H1 (cell line): ENCODE results near the gene TRMT44. TPM values are rescaled to one million over a fixed set of nuclear protein-coding genes. Genes with fewer than 3 reads are reported as not detected.

Source experiments
- CTCF ChIA-PET: fragments of 300-600 bp; sonication (Branson Sonifier 250); formaldehyde crosslinking; loops from one replicate; lab custom pipeline; 2021; ENCODE audit not compliant: partially characterized antibody; lab: Charles Lee
- POLR2A ChIA-PET: fragments of 300-600 bp; sonication (Branson Sonifier 250); formaldehyde crosslinking; loops from one replicate; lab custom pipeline; 2021; ENCODE audit warnings: inconsistent platforms; ENCODE audit not compliant: partially characterized antibody; lab: Charles Lee
- DNase-seq, 2 experiments: peaks; one replicate each; pipeline versions ENCODE4 v3.0.0 to v3.0.0-alpha.2; 2010 to 2022; ENCODE audit warnings: low spot score in 2 of 2, low read depth in 1 of 2, mixed read lengths in 1 of 2
- FAIRE-seq: peaks from 2 replicates; lab custom pipeline; 2011; peaks lifted over from hg19 to GRCh38; lab: Jason Lieb, UNC
- H2AFZ ChIP-seq: 2 replicates; pipeline ENCODE4 v1.8.1; 2012; ENCODE audit warnings: low read length, inconsistent platforms
- H2AK5ac ChIP-seq: 2 replicates; pipeline ENCODE4 v1.6.1; 2013; ENCODE audit warnings: low read depth, low read length
- H2BK120ac ChIP-seq: replicated peaks from 2 replicates; pipeline ENCODE3; 2013; ENCODE audit warnings: low read depth, low read length, inconsistent platforms
- H2BK12ac ChIP-seq: 2 replicates; pipeline ENCODE4 v1.6.1; 2013; ENCODE audit warnings: low read depth, low read length
- H2BK15ac ChIP-seq: 2 replicates; pipeline ENCODE4 v1.6.1; 2013; ENCODE audit warnings: low read length
- H2BK20ac ChIP-seq: 2 replicates; pipeline ENCODE4 v1.6.1; 2013; ENCODE audit warnings: low read length
- H2BK5ac ChIP-seq: 2 replicates; pipeline ENCODE4 v1.6.1; 2013; ENCODE audit warnings: low read depth, low read length
- H3K14ac ChIP-seq: 2 replicates; pipeline ENCODE4 v1.6.1; 2013; ENCODE audit warnings: inconsistent platforms; ENCODE audit not compliant: insufficient read length
- H3K18ac ChIP-seq: 2 replicates; pipeline ENCODE4 v1.6.1; 2013; ENCODE audit warnings: low read length; ENCODE audit errors: extremely low read depth
- H3K23ac ChIP-seq: 2 replicates; pipeline ENCODE4 v1.6.1; 2013; ENCODE audit warnings: inconsistent platforms; ENCODE audit not compliant: insufficient read length
- H3K23me2 ChIP-seq: 2 replicates; pipeline ENCODE4 v1.6.1; 2013; ENCODE audit warnings: low read depth, low read length
- H3K27ac ChIP-seq: 2 replicates; pipeline ENCODE4 v1.6.1; 2011; ENCODE audit warnings: low read depth, low read length, inconsistent platforms
- H3K27me3 ChIP-seq, 4 experiments: replicated peaks in 1 of 4; 1 replicate in 1 of 4; 2 replicates in 3 of 4; pipeline versions ENCODE4 v1.6.1 to v1.8.1; 2011 to 2013; ENCODE audit warnings: low read length in 3 of 4, mild to moderate bottlenecking in 3 of 4, inconsistent platforms in 2 of 4, mixed read lengths in 2 of 4, moderate library complexity in 1 of 4; ENCODE audit not compliant: control insufficient read depth in 3 of 4, insufficient read depth in 3 of 4; ENCODE audit errors: extremely low read depth in 1 of 4
- H3K36me3 ChIP-seq, 4 experiments: 2 replicates each; pipeline versions ENCODE4 v1.6.1 to v1.8.1; 2011 to 2013; ENCODE audit warnings: mild to moderate bottlenecking in 4 of 4, low read length in 3 of 4, moderate library complexity in 2 of 4, control low read depth in 1 of 4, inconsistent platforms in 1 of 4; ENCODE audit not compliant: insufficient read depth in 4 of 4, control insufficient read depth in 2 of 4
- H3K4ac ChIP-seq: replicated peaks from 2 replicates; pipeline ENCODE3; 2013; ENCODE audit warnings: low read length, low read depth, mixed read lengths, inconsistent platforms; ENCODE audit not compliant: insufficient read length
- H3K4me1 ChIP-seq, 4 experiments: replicated peaks in 1 of 4; 1 replicate in 1 of 4; 2 replicates in 3 of 4; pipeline versions ENCODE4 v1.6.1 to v1.8.1; 2011 to 2013; ENCODE audit warnings: low read length in 3 of 4, inconsistent platforms in 2 of 4, mixed read lengths in 1 of 4; ENCODE audit not compliant: insufficient read depth in 4 of 4, control insufficient read depth in 3 of 4
- H3K4me2 ChIP-seq, 2 experiments: 2 replicates each; pipeline versions ENCODE4 v1.6.1 to v1.8.1; 2011 to 2013; ENCODE audit warnings: low read depth in 2 of 2, low read length in 2 of 2, control low read depth in 1 of 2, inconsistent platforms in 1 of 2, mild to moderate bottlenecking in 1 of 2; ENCODE audit not compliant: insufficient read depth in 1 of 2
- H3K4me3 ChIP-seq, 4 experiments: fragments of 200-600, 300-600 bp in 1 of 4; sonication (generic), shearing (Covaris generic), sonication (Bioruptor Twin) in 1 of 4; 2 replicates each; pipeline versions ENCODE4 v1.5.1 to v1.8.1; 2011 to 2016; ENCODE audit warnings: low read length in 4 of 4, low read depth in 3 of 4, control low read depth in 2 of 4, inconsistent platforms in 2 of 4, mild to moderate bottlenecking in 2 of 4, mixed read lengths in 1 of 4, moderate library complexity in 1 of 4; ENCODE audit not compliant: insufficient read depth in 2 of 4; ENCODE audit errors: extremely low read depth in 1 of 4
- H3K56ac ChIP-seq: replicated peaks from 2 replicates; pipeline ENCODE3; 2013; ENCODE audit warnings: low read depth, mild to moderate bottlenecking, mixed read lengths, low read length, inconsistent platforms; ENCODE audit not compliant: insufficient read length
- H3K79me1 ChIP-seq: 2 replicates; pipeline ENCODE4 v1.6.1; 2013; ENCODE audit warnings: low read depth, low read length, control low read depth
- H3K79me2 ChIP-seq, 2 experiments: 2 replicates each; pipeline versions ENCODE4 v1.6.1 to v1.8.1; 2012 to 2013; ENCODE audit warnings: low read length in 2 of 2, mild to moderate bottlenecking in 2 of 2, inconsistent platforms in 1 of 2; ENCODE audit not compliant: insufficient read depth in 2 of 2, control insufficient read depth in 1 of 2
- H3K9ac ChIP-seq, 4 experiments: replicated peaks in 1 of 4; 1 replicate in 1 of 4; 2 replicates in 3 of 4; pipeline versions ENCODE4 v1.6.1 to v1.8.1; 2011 to 2013; ENCODE audit warnings: low read depth in 3 of 4, low read length in 3 of 4, control low read depth in 2 of 4, mild to moderate bottlenecking in 2 of 4, moderate library complexity in 2 of 4, inconsistent platforms in 1 of 4; ENCODE audit errors: extremely low read depth in 1 of 4
- H3K9me3 ChIP-seq, 2 experiments: 2 replicates each; pipeline versions ENCODE4 v1.6.1 to v1.8.1; 2012 to 2013; ENCODE audit warnings: mild to moderate bottlenecking in 2 of 2, moderate library complexity in 2 of 2, control low read depth in 1 of 2, inconsistent platforms in 1 of 2, low read depth in 1 of 2, low read length in 1 of 2, mixed read lengths in 1 of 2; ENCODE audit not compliant: insufficient read depth in 2 of 2
- H4K20me1 ChIP-seq, 2 experiments: replicated peaks in 1 of 2; 2 replicates each; pipeline versions ENCODE3 to v1.8.1; 2011 to 2013; ENCODE audit warnings: inconsistent platforms in 2 of 2, low read length in 2 of 2, mild to moderate bottlenecking in 1 of 2; ENCODE audit not compliant: insufficient read depth in 2 of 2, control insufficient read depth in 1 of 2
- H4K5ac ChIP-seq: 2 replicates; pipeline ENCODE4 v1.6.1; 2013; ENCODE audit warnings: low read length, low read depth, mixed read lengths, inconsistent platforms; ENCODE audit not compliant: insufficient read length
- H4K8ac ChIP-seq: 2 replicates; pipeline ENCODE4 v1.8.0; 2013; ENCODE audit warnings: mild to moderate bottlenecking, moderate library complexity, low read length, inconsistent platforms; ENCODE audit not compliant: insufficient read depth; ENCODE audit errors: extremely low read depth
- H4K91ac ChIP-seq: replicated peaks from 2 replicates; pipeline ENCODE3; 2013; ENCODE audit warnings: low read length, mixed read lengths, inconsistent platforms; ENCODE audit not compliant: insufficient read length
- BACH1 ChIP-seq: IDR thresholded peaks from 2 replicates; pipeline ENCODE4 v1.6.1; 2012; ENCODE audit warnings: low read length, improper control_type of control experiment
- CTBP2 ChIP-seq: IDR thresholded peaks from 2 replicates; pipeline ENCODE4 v1.7.0; 2011; ENCODE audit warnings: borderline replicate concordance, mild to moderate bottlenecking, moderate library complexity, mixed read lengths, low read length; ENCODE audit not compliant: insufficient read depth, insufficient read length
- E2F6 ChIP-seq: IDR thresholded peaks from 2 replicates; pipeline ENCODE4 v1.6.1; 2012; ENCODE audit warnings: inconsistent platforms
- EP300 ChIP-seq, 2 experiments: IDR thresholded peaks; 1 replicate in 1 of 2; 2 replicates in 1 of 2; pipeline ENCODE4 v1.6.1; 2011 to 2012; ENCODE audit warnings: low read depth in 2 of 2, low read length in 2 of 2, mild to moderate bottlenecking in 2 of 2, borderline replicate concordance in 1 of 2, inconsistent platforms in 1 of 2, moderate library complexity in 1 of 2
- GABPA ChIP-seq: IDR thresholded peaks from 2 replicates; pipeline ENCODE4 v1.6.1; 2011; ENCODE audit warnings: mild to moderate bottlenecking, low read length, moderate library complexity, borderline replicate concordance; ENCODE audit not compliant: insufficient read depth
- KDM4A ChIP-seq: IDR thresholded peaks from one replicate; pipeline ENCODE4 v1.7.1; 2012; ENCODE audit warnings: low read depth, mild to moderate bottlenecking, moderate library complexity, low read length, inconsistent platforms; ENCODE audit not compliant: severe bottlenecking
- MAFK ChIP-seq: IDR thresholded peaks from 2 replicates; pipeline ENCODE4 v1.6.1; 2012; ENCODE audit warnings: low read depth, mild to moderate bottlenecking, improper control_type of control experiment, low read length
- RAD21 ChIP-seq, 2 experiments: IDR thresholded peaks in 1 of 2; conservative IDR thresholded peaks in 1 of 2; 2 replicates each; pipeline ENCODE4 v1.6.1; 2011; ENCODE audit warnings: low read depth in 2 of 2, low read length in 2 of 2, improper control_type of control experiment in 1 of 2, inconsistent platforms in 1 of 2, mild to moderate bottlenecking in 1 of 2, moderate library complexity in 1 of 2
- RXRA ChIP-seq: IDR thresholded peaks from 2 replicates; pipeline ENCODE4 v1.6.1; 2011; ENCODE audit warnings: low read depth, mild to moderate bottlenecking, low read length, moderate library complexity; ENCODE audit not compliant: insufficient read depth
- SAP30 ChIP-seq: fragments of 300-600 bp; sonication (generic); IDR thresholded peaks from 2 replicates; pipeline ENCODE4 v1.7.1; 2012; ENCODE audit warnings: low read length, moderate library complexity, mild to moderate bottlenecking, inconsistent platforms; ENCODE audit not compliant: insufficient read depth, insufficient replicate concordance
- SRF ChIP-seq: IDR thresholded peaks from 2 replicates; pipeline ENCODE4 v1.6.1; 2011; ENCODE audit warnings: mild to moderate bottlenecking, low read depth, low read length, moderate library complexity
- ZNF274 ChIP-seq: IDR thresholded peaks from 2 replicates; pipeline ENCODE4 v1.7.0; 2012; ENCODE audit warnings: low read length, borderline replicate concordance; ENCODE audit errors: extremely low read depth
- WGBS, 2 experiments: shearing (Covaris generic) in 1 of 2; methylation state at CpG; one replicate each; pipeline versions ENCODE4 v1.1.6 to v1.1.7; 2013 to 2015; ENCODE audit warnings: low lambda C conversion rate in 2 of 2, mixed read lengths in 2 of 2, inconsistent platforms in 1 of 2, low coverage in 1 of 2, missing lambda C conversion rate in 1 of 2; ENCODE audit not compliant: insufficient replicate concordance in 2 of 2, insufficient coverage in 1 of 2, insufficient read length in 1 of 2; ENCODE audit errors: extremely low coverage in 1 of 2, missing lambda C conversion rate in 1 of 2; 5-methylcytosine and 5-hydroxymethylcytosine counted together
- polyA plus RNA-seq, 7 experiments: library from polyadenylated mRNA; depleted of rRNA in 3 of 7; stranded (reverse) in 5 of 7; unstranded in 2 of 7; fragments of >200 nt in 5 of 7; fragments of 200-250 nt in 2 of 7; gene quantifications; 1 replicate in 5 of 7; 2 replicates in 1 of 7; 4 replicates in 1 of 7; pipeline versions ENCODE4 v1.2.1 to v1.2.3, GENCODE V29; 2011 to 2013; ENCODE audit warnings: missing spikeins in 2 of 7, mixed read lengths in 2 of 7
- total RNA-seq: library from RNA; stranded (reverse); fragmentation: NEBNext Ultra II Directional; extraction: Animal tissue kit (Norgen Biotek cat#: 25700); gene quantifications from 2 replicates; pipeline ENCODE4 v1.2.1, GENCODE V29; 2021

The TRMT44 gene
- total and polyA plus RNA-seq, 2 of the 8 experiments (the other 6 are each of a cell fraction or from before 2014, with no cell fraction given), result 8.6 to 23.9 TPM

GRCh38 chr4:8391972-8392371 is 48.6 kb upstream of the TRMT44 start:
- Histone ChIP-seq H3K4me3 (no peak overlapping the region), H2BK15ac (no peak overlapping the region), H3K9ac (no peak overlapping the region), H4K20me1 (no peaks in the 10 kb centered on the region), H3K79me1 (no peaks in the 10 kb centered on the region), H3K27me3 (no peaks in the 10 kb centered on the region), H2BK120ac (no peak overlapping the region), H4K5ac (no peak overlapping the region), H3K4me2 (no peak overlapping the region), H2BK12ac (no peak overlapping the region), H3K9me3 (no peaks in the 10 kb centered on the region), H2AK5ac (no peak overlapping the region), H3K36me3 (no peaks in the 10 kb centered on the region), H4K8ac (no peak overlapping the region), H3K18ac (no peak overlapping the region), H3K4ac (no peak overlapping the region), H3K23me2 (no peaks in the 10 kb centered on the region; the same call in 1 of the 2 replicates), H3K79me2 (no peaks in the 10 kb centered on the region), H3K23ac (no peak overlapping the region), H3K56ac (no peak overlapping the region), H2BK20ac (no peak overlapping the region), H3K27ac (no peak overlapping the region), H3K14ac (no peak overlapping the region), H2AFZ (no peak overlapping the region), H3K4me1 (peaks cover 0 to 2% (median 1%) of the 10 kb centered on the region in 4 experiments; a peak in 6 of 7 replicates), H2BK5ac (no peak overlapping the region), H4K91ac (no peak overlapping the region)
- POLR2A ChIA-PET, result interaction anchor here (0.6 kb wide), 1 partner anchor 21 kb away, joined by 3 read pairs; no protein-coding TSS in a partner anchor
- FAIRE-seq (no peak), DNase-seq (no peak)
- WGBS, 2 experiments, result 89% methylated on average over 9 of the region's 9 CpGs; no CpG with 5 or more reads in 1 of the 2 experiments
- CTCF ChIA-PET, result interaction anchor here (0.9 to 6.6 kb wide), 7 partner anchors 10 to 215 kb away, joined by 3 to 37 read pairs (median 5); no protein-coding TSS in a partner anchor
- TF ChIP-seq GABPA (no peak), KDM4A (no peak), EP300 (IDR thresholded peaks at IDR 0.05; ENCODE audit: borderline replicate concordance in 1 of 2, low read depth in 2 of 2, low read length in 2 of 2) (no peak), SAP30 (no peak), RXRA (no peak), E2F6 (no peak), RAD21 (IDR thresholded peaks at IDR 0.05 in 1 of 2, conservative IDR thresholded peaks at IDR 0.05 in 1 of 2; ENCODE audit: low read depth in 2 of 2, low read length in 2 of 2) (no peak), BACH1 (no peak), ZNF274 (no peak), MAFK (no peak), SRF (no peak), CTBP2 (no peak)
